Effector memory CD4-positive, alpha-beta T cell (primary cell): Measurements from ENCODE around the gene NLRP9.

Experiments
- DNase-seq, 3 donors: peaks; one replicate each; pipeline ENCODE4 v3.0.0-alpha.2; 2020
- H3K27ac ChIP-seq: 2 replicates; pipeline ENCODE4 v1.7.0; 2013; ENCODE audit warnings: mild to moderate bottlenecking, low read length, moderate library complexity; ENCODE audit not compliant: insufficient read depth, poor library complexity, severe bottlenecking
- H3K27me3 ChIP-seq: replicated peaks from 2 replicates; pipeline ENCODE4 v1.7.0; 2013; ENCODE audit warnings: mild to moderate bottlenecking, low read length; ENCODE audit not compliant: insufficient read depth, control insufficient read depth, poor library complexity, severe bottlenecking
- H3K36me3 ChIP-seq: 2 replicates; pipeline ENCODE4 v1.7.0; 2013; ENCODE audit warnings: mild to moderate bottlenecking, low read length, moderate library complexity; ENCODE audit not compliant: control insufficient read depth, insufficient read depth
- H3K4me1 ChIP-seq: 2 replicates; pipeline ENCODE4 v1.7.0; 2013; ENCODE audit warnings: low read length, mild to moderate bottlenecking; ENCODE audit not compliant: control insufficient read depth, insufficient read depth, poor library complexity, severe bottlenecking
- H3K4me3 ChIP-seq: 2 replicates; pipeline ENCODE4 v1.7.0; 2013; ENCODE audit warnings: low read length, low read depth, mild to moderate bottlenecking; ENCODE audit not compliant: insufficient read depth, poor library complexity, severe bottlenecking
- H3K9me3 ChIP-seq: 2 replicates; pipeline ENCODE4 v1.7.0; 2013; ENCODE audit warnings: mild to moderate bottlenecking, low read length, moderate library complexity; ENCODE audit not compliant: control insufficient read depth

The NLRP9 gene

DNA sequence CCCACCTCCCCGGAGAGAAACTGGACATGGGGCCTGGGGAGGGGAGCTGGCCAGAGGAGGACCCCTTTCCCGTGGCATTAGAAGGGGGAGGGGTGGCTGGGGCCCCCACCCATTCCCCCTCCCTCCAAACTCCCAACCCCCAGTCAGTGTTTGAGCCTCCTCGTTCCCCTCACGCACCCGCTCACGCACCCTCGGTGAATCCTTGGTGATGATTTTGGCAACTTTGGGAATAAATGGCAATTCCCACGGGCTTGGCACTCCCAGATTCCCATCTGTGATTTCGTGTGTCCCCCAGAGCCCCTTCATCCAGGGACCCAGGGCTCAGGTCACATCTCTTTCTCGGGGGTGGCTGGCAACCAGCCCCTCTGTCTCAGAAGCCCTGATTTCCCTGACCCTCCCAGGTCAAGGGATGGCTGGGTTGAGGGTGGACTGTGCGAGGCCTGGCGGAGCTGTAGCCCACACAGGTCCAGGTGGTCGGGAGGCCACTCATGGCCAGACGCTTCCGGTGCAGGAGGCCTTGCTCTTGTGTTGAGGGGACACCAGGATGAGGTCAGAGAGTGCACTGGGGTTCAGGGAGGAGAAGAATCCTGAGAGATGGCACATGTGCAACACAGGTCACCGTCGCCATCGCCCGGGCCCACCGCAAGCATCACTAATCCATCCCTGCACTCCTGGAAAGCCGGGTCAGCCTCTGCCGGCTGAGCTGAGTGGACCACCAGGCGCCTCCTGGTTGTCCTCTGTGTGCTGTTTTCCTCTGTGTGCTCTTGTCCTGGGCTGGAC, 42.5 kb downstream of the NLRP9 start:
- no peaks in the 10 kb centered on the region for H3K9me3 ChIP-seq
- no peak overlapping the region for H3K4me3 ChIP-seq
- H3K27me3 ChIP-seq: no peaks in the 10 kb centered on the region
- DNase-seq: no peak
- H3K27ac ChIP-seq: no peak overlapping the region
- peaks cover 66% of the 10 kb centered on the region for H3K36me3 ChIP-seq
- H3K4me1 ChIP-seq: no peaks in the 10 kb centered on the region

DNA sequence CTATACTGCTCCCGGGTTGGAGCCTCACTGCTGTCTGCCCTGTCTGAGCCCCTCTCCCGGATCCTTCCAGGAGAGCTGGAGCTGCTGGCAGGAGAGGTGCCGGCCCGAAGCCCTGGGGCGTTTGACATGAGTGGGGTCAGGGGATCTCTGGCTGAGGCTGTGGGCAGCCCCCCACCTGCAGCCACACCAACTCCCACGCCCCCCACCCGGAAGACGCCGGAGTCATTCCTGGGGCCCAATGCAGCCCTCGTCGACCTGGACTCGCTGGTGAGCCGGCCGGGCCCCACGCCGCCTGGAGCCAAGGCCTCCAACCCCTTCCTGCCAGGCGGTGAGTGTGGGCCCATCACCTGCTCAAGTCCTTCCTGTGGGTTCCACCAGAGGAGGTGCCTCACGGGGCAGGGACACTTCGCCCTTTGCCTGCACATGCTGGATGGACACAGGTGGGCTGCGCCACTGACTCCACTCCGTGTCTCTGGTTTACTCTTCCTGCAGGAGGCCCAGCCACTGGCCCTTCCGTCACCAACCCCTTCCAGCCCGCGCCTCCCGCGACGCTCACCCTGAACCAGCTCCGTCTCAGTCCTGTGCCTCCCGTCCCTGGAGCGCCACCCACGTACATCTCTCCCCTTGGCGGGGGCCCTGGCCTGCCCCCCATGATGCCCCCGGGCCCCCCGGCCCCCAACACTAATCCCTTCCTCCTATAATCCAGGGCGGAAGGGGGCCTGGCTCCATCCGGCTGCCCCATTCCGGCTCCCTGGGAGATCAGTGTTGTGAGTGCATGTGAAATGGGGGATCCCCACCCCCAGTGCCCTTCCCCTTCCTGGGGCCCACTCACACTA, 43.3 kb downstream of the NLRP9 start:
- Histone ChIP-seq H3K4me3 (no peak overlapping the region), H3K36me3 (peaks cover 71% of the 10 kb centered on the region), H3K9me3 (no peaks in the 10 kb centered on the region), H3K4me1 (no peaks in the 10 kb centered on the region), H3K27me3 (no peaks in the 10 kb centered on the region), H3K27ac (no peak overlapping the region)
- no peak for DNase-seq

DNA sequence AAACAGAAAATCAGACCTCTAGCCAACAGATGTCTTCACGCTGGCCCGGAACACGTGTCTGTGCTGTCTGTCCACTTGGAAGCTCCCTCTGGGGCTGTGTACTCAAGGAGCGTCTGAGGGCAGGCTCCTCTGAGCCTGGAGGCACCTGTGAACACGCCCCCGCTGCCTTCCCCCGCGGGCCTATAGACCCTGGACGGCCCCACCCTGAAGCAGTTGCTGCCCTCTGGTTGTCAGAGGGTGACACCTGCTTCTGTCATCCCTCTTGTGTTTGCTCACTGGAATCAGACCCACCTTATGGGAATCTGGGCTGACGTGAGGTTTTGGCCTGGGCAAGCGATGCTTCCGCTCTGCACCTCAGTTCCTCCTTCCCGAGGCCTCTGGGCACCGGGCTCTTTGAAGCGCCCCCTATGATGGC, 44.0 kb downstream of the NLRP9 start:
- H3K27ac ChIP-seq: no peak overlapping the region
- peaks cover 77% of the 10 kb centered on the region for H3K36me3 ChIP-seq
- no peaks in the 10 kb centered on the region for H3K9me3 ChIP-seq
- no peak overlapping the region for H3K4me3 ChIP-seq
- H3K4me1 ChIP-seq: no peaks in the 10 kb centered on the region
- H3K27me3 ChIP-seq: no peaks in the 10 kb centered on the region
- DNase-seq: no peak

DNA sequence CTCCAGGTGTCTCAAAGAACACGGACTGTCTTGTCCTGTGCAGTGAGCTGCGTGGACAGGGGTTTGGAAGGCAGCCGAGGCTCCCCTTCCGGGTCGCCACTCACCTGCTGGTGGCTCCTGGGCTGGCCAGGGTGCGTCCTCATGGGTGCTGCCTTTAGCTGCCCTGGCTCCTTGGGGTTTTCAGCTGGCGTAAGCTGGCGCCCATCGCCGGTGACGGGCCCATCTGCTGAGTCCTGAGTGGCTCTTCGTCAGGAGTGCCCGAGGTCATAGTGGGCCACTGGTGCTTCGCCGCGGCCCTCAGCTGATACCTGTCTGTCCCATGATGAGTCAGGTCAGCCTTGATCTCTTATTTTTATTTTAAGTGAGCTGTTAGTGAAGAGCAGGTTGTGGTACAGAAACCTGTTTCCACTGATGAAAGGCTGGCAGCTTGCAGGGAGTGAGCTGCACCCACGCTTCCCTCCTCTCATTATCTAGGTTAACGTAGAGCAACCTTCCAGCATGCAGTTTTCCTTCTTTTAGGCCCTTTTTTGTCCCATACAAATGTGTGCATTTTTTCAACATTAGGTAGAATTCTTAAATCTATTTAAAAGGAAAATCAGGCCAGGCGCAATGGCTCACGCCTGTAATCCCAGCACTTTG, 44.7 kb downstream of the NLRP9 start:
- Histone ChIP-seq H3K27me3 (no peaks in the 10 kb centered on the region), H3K9me3 (no peaks in the 10 kb centered on the region), H3K36me3 (peaks cover 82% of the 10 kb centered on the region), H3K4me3 (no peak overlapping the region), H3K27ac (no peak overlapping the region), H3K4me1 (no peaks in the 10 kb centered on the region)
- DNase-seq: no peak

DNA sequence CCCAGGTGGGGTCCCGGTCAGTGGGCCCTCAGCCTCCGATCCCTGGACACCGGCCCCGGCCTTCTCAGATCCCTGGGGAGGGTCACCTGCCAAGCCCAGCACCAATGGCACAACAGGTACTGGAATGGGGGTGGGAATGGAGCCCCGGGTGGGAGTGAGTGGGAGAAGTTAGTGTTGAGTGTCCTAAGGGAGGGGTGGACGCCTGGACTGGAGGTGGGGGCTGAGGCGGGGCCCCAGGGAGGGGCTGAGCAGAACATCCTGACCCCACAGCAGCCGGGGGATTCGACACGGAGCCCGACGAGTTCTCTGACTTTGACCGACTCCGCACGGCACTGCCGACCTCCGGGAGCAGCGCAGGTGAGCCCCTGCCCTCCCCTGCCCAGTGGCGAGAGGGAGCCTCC, 45.5 kb downstream of the NLRP9 start:
- H3K27me3 ChIP-seq: no peaks in the 10 kb centered on the region
- DNase-seq: no peak
- no peak overlapping the region for H3K27ac ChIP-seq
- H3K4me1 ChIP-seq: no peaks in the 10 kb centered on the region
- H3K9me3 ChIP-seq: no peaks in the 10 kb centered on the region
- peaks cover 83% of the 10 kb centered on the region for H3K36me3 ChIP-seq
- no peak overlapping the region for H3K4me3 ChIP-seq

DNA sequence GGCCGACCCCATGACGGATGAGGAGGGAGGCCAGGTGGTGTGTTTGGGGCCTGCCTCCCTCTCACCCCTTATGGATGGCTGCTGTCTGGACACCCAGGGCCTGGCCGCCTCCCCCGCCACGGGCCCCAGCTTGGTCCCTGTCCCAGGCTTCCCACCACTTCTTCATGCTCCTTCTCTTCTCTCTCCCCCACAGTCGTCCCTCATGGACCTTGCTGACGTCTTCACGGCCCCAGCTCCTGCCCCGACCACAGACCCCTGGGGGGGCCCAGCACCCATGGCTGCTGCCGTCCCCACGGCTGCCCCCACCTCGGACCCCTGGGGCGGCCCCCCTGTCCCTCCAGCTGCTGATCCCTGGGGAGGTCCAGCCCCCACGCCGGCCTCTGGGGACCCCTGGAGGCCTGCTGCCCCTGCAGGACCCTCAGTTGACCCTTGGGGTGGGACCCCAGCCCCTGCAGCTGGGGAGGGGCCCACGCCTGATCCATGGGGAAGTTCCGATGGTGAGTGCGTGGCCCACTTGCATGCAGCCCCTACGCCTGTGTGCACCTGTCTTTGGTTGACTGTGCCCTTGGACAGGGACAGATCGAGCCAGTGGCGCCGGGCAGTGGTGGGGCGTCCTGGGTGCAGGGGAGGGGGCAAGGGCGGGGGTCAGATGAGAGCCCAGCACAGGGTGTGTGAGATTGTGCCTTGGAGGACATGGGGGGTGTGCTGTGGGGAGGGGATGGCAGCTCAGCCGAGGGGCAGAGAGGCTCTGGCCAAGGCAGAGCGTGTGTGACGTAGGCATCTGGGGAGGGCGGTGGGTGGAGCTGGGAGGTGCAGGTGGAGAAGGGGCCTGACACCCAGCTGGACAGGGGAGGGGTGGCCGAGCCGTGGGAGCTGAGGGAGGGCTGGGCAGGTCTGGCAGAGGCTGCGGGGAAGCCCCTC, 46.4 kb downstream of the NLRP9 start:
- H3K36me3 ChIP-seq: peaks cover 80% of the 10 kb centered on the region
- H3K4me1 ChIP-seq: no peaks in the 10 kb centered on the region
- H3K27ac ChIP-seq: no peak overlapping the region
- H3K27me3 ChIP-seq: no peaks in the 10 kb centered on the region
- DNase-seq: no peak
- no peaks in the 10 kb centered on the region for H3K9me3 ChIP-seq
- H3K4me3 ChIP-seq: no peak overlapping the region

DNA sequence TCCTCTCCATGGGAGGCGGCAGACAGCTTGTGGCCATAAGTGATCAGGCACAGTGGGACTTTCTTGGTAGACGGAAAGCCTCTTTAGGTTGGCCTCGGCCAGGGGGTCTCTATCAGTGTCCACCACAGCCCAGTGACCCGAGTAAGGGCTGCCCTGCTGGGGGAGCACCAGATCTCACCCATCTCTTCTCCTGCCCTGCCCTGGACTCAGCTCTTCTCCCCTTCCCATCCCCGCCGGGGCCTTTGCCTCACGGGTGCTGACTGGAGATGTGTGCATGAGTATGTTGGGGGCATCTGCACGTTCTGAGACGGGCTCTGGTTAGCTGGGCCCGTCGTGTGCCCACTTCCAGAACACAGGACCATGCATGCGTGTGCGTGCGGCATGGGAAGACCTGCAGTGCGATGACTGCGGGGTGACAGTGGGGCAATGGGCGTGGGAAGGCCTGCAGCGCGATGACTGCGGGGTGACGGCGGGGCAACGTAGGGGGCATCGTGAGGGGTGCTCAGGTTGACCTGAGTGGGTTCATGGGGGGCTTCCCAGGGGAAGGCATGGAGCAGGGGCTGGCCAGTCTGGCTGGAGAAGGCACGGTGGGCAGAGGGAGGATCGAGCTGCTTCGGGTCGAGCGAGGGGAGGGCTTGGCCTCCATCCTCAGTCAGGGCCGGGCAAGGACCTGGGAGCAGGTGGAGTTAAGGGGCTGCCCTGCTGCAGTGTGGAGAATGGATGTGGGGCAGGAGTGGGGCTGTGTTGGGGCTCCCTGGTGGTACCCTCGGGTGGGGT, 47.2 kb downstream of the NLRP9 start:
- H3K27me3 ChIP-seq: no peaks in the 10 kb centered on the region
- H3K36me3 ChIP-seq: peaks cover 81% of the 10 kb centered on the region

DNA sequence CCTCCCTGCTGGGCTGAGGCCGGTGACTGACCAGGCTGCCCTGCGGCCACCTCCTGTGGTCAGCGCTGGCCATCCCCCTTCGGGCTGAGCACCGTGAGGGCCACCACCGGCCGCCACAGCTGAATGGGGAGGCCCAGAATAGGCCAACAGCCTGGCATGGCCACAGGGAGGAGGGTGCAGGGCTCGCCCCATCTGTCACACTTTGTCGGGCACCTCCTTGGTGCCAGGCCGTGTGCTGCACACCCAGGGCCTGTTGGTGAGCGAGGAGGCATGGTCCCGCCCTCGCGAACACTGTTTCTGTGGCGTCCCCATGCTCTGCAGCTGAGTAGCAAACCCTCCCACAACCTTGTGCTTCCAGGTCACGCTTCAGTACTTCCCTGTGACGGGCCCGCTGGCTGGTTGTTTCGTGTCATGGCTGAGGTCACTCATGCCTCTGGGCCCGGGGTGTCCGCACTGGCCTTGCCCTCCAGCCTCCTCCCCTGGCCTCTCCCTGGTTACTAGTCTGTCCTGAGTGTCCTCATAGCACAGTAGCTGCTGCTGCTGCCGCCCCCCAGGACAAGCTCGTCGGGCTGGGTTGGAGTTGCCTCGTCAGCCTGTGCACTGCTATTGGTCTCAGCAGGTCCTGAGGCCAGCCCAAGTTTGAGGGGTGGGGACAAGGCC, 48.0 kb downstream of the NLRP9 start:
- Histone ChIP-seq H3K36me3 (peaks cover 82% of the 10 kb centered on the region), H3K4me1 (no peaks in the 10 kb centered on the region), H3K9me3 (no peaks in the 10 kb centered on the region), H3K27me3 (no peaks in the 10 kb centered on the region), H3K4me3 (no peak overlapping the region), H3K27ac (no peak overlapping the region)
- DNase-seq: no peak

More for the DNA sequence above, 47.2 kb downstream of the NLRP9 start:
- Histone ChIP-seq H3K4me3 (no peak overlapping the region), H3K27ac (no peak overlapping the region), H3K4me1 (no peaks in the 10 kb centered on the region), H3K9me3 (no peaks in the 10 kb centered on the region)
- DNase-seq: no peak
